ENCODE results near the gene UXS1.

The UXS1 gene

DNA sequence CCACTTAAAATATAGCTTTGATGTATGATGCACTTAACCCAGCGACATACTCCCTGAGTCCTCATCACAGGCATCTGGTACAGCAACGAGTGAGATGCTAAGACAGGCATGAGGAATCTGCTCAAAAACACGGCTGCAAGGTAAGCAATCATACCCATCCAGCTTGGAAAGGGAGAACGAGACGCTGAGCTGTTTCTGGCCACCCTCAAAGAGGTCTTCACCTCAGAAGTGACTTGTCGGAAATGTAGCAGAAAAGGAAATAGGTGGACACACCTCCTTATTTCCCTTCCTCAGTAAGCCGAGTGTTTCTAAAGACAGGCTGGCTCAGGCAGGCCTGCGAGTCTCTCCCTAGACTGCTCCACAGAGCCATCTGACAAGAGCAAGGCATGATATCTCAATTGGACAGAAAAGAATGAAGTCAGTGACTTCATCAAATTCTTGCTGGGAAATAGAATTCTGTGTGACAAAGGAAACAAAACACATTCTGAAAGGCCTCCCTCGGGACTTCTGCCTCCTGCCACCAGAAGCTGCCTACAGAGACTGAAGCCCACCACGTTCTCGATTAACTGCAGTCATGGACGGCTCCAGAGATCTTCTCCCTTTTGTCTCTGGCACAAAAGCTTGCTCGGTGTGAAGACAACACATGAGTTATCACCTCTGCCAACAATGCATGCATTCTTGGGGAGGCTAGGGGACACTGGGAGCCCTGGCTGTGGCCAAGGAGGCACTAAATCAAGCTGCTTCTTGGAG, 84.3 kb downstream of the UXS1 start:
- H3K27me3 ChIP-seq: no peaks in the 10 kb centered on the region
- intact Hi-C loops (cut with DNase I; ENCODE audit: low total_unique reads): no loop called here
- H3K9me3 ChIP-seq: no peaks in the 10 kb centered on the region
- peaks cover 0 to 10% (median 3%) of the 10 kb centered on the region in 4 donors for H3K4me1 ChIP-seq
- no peak overlapping the region for H3K27ac ChIP-seq
- no peak overlapping the region for H3K4me3 ChIP-seq
- DNase-seq: no peak
- peaks cover 11 to 35% (median 23%) of the 10 kb centered on the region in 3 donors for H3K36me3 ChIP-seq
- TF ChIP-seq, protein P1, sequence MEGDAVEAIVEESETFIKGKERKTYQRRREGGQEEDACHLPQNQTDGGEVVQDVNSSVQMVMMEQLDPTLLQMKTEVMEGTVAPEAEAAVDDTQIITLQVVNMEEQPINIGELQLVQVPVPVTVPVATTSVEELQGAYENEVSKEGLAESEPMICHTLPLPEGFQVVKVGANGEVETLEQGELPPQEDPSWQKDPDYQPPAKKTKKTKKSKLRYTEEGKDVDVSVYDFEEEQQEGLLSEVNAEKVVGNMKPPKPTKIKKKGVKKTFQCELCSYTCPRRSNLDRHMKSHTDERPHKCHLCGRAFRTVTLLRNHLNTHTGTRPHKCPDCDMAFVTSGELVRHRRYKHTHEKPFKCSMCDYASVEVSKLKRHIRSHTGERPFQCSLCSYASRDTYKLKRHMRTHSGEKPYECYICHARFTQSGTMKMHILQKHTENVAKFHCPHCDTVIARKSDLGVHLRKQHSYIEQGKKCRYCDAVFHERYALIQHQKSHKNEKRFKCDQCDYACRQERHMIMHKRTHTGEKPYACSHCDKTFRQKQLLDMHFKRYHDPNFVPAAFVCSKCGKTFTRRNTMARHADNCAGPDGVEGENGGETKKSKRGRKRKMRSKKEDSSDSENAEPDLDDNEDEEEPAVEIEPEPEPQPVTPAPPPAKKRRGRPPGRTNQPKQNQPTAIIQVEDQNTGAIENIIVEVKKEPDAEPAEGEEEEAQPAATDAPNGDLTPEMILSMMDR (IDR thresholded peaks at IDR 0.05): no peak

DNA sequence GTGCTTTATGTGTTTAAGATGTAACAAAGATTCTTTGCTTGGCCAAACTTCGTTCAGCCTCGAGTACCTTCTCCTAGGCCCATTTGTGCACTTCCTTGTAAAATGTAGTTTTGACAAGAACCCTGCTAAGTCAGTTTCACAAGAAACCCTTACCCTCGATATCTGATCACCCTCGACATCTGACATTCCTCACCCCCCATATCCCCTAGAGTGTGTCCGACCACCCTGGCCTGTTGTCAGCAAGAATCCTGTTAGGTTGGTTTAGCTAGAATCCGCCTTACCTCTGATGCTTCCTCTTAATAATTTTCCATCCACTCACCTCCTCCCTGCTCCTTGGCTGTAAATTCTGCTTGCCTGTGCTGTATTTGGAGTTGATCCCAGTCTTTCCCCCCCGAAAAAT, 85.3 kb downstream of the UXS1 start:
- Histone ChIP-seq H3K9me3 (no peaks in the 10 kb centered on the region), H3K4me3 (no peak overlapping the region), H3K27ac (no peak overlapping the region), H3K27me3 (no peaks in the 10 kb centered on the region), H3K36me3 (peaks cover 11 to 35% (median 23%) of the 10 kb centered on the region in 3 donors), H3K4me1 (peaks cover 0 to 10% (median 3%) of the 10 kb centered on the region in 4 donors)
- no peak for DNase-seq
- TF ChIP-seq, protein P1 (IDR thresholded peaks at IDR 0.05): no peak
- intact Hi-C loops (cut with DNase I; ENCODE audit: low total_unique reads): no loop called here

DNA sequence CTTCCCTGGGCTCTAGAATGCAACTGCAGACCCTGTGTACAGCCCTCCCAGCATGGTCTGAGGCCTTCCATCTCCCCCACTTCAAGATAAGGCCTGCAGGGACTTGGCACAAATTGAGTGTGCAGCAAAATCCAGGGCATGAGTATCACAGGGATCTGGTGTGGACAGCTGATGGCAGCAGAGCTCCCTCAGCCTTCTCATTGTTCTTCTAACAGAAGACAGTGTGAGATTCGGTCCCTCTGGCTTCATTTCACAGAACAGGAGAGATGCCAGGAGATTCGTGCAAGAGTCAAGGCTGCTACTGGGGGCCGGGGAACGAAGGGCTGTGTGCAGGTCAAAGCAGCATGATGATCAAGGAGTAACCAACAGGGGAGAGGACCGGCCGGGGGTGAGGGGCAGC, 85.8 kb downstream of the UXS1 start:
- TF ChIP-seq, protein P1 (IDR thresholded peaks at IDR 0.05): peak in 1 of 2 experiments; percentile 22
- Histone ChIP-seq H3K27ac (no peak overlapping the region), H3K4me1 (peaks cover 0 to 10% (median 3%) of the 10 kb centered on the region in 4 donors), H3K9me3 (no peaks in the 10 kb centered on the region), H3K36me3 (peaks cover 11 to 35% (median 23%) of the 10 kb centered on the region in 3 donors), H3K4me3 (no peak overlapping the region), H3K27me3 (no peaks in the 10 kb centered on the region)
- DNase-seq: no peak
- intact Hi-C loops (cut with DNase I; ENCODE audit: low total_unique reads): no loop called here

DNA sequence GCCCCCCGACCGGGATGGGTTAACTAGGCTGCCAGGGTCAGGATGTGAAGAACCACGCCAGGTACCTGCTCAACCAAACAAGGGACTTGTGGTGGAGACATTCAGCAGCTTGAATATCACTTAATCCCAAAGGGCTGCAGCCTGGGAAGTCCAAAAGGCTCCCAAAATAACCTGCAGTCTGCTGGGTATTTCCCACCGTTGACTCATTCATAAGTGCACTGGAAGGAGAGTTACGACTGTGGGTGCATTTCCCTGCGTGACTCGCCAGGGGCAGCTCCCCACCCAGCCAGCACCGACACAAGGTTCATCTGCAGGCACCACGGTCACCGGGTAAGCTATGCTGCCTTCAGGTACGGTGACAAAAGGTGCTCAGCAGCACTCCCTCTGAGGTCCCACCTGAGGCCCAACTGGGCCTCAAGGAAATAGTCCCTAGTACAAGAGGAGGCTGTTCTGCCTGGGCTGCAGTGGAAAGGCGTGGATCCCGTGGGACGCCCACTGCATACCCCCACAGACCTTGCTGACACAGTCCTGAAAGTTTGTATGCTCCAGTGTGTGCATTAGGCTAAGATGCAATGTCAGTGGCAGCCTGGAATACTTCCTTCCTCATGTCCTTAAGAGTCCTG, 86.5 kb downstream of the UXS1 start:
- H3K36me3 ChIP-seq: peaks cover 11 to 34% (median 23%) of the 10 kb centered on the region in 3 donors

DNA sequence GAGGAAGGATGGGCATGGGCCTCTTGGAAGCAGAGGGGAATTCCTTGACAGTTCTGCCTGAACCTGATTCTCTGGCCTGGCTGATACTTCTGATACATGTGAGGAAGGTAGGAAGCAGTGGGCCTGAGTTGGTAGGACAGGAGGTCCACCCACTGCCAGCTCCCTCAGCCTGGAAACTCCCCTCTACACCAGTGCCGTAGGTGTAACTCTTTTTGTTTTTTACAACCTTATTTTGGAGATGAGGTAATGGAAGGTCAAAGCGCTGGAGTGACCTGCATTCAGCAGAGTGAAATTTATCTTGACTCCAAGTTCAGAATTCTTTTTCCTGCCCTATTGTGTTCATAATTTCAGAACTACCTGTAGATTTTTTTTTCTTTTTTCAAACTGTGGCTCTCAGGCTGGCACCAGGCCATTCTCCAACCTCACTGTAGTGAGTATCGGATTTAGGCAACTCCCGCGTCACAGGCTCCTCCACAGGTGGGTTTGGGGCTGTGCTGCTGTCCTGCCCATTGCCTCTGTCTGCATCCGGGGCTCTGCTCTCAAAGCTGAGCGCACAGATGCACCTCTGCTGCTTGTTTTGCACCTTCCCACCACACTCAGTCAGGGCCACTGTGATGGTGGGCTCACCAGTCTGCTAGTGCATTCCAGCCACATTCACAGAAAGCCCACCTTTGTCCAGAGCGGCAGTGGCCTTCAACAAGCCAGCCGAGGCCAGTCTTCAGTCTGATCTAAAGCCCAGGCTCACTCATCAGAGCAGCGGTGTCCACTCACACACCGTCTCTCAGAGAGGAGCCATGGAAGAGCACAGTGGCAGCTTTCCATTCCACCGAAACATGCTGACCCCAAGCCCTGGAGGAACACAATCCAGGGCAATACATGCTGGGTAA, 87.2 kb downstream of the UXS1 start:
- Histone ChIP-seq H3K27me3 (no peaks in the 10 kb centered on the region), H3K9me3 (no peaks in the 10 kb centered on the region), H3K4me3 (no peak overlapping the region), H3K4me1 (peaks cover 0 to 10% (median 3%) of the 10 kb centered on the region in 4 donors), H3K36me3 (peaks cover 6 to 26% (median 17%) of the 10 kb centered on the region in 3 donors), H3K27ac (no peak overlapping the region)
- intact Hi-C loops (cut with DNase I; ENCODE audit: low total_unique reads): no loop called here
- DNase-seq: no peak
- TF ChIP-seq, protein P1 (IDR thresholded peaks at IDR 0.05): no peak

More for the DNA sequence above, 86.5 kb downstream of the UXS1 start:
- intact Hi-C loops (cut with DNase I; ENCODE audit: low total_unique reads): no loop called here
- Histone ChIP-seq H3K27me3 (no peaks in the 10 kb centered on the region), H3K27ac (no peak overlapping the region), H3K4me3 (no peak overlapping the region), H3K9me3 (no peaks in the 10 kb centered on the region), H3K4me1 (peaks cover 0 to 10% (median 3%) of the 10 kb centered on the region in 4 donors)
- TF ChIP-seq, protein P1 (IDR thresholded peaks at IDR 0.05): peak in 1 of 2 experiments; percentile 13
- no peak for DNase-seq
